ENCODE measurements around the gene PTOV1.

DNA sequence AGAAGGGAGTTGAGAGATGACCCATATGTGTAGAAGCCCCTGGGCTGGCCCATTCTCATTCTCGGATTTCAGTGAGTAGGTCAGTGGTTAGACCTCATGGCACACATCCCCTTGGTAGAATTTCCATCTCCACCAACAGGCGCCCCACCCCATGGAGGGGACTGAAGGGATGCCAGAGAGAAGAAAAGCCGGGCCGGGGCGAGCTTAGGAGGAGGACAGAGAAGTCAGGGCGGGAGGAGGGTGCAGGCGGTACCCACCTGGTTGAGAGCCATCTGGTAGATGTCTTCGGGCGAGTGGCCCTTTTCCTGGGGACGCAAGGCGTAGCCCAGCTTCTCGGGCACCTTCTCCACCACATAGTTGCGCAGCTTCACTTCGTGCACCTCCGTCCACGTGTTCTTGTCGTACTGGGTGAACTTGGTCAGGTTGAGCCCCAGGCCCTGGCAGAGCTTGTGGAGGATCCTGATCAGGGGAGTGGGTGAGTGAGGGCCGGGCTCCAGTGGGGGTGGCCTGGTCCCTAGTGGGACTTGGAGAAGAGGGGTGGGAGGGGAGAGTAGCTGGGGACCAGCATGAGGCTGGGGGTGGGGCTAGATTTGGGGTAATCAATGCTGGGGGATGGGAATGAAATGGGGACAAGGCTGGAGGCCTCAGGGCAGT lies 43.2 kb downstream of the PTOV1 start:
- TF ChIP-seq POLR2A (IDR thresholded peaks at IDR 0.05) = no peak
- TF ChIP-seq, protein P1, sequence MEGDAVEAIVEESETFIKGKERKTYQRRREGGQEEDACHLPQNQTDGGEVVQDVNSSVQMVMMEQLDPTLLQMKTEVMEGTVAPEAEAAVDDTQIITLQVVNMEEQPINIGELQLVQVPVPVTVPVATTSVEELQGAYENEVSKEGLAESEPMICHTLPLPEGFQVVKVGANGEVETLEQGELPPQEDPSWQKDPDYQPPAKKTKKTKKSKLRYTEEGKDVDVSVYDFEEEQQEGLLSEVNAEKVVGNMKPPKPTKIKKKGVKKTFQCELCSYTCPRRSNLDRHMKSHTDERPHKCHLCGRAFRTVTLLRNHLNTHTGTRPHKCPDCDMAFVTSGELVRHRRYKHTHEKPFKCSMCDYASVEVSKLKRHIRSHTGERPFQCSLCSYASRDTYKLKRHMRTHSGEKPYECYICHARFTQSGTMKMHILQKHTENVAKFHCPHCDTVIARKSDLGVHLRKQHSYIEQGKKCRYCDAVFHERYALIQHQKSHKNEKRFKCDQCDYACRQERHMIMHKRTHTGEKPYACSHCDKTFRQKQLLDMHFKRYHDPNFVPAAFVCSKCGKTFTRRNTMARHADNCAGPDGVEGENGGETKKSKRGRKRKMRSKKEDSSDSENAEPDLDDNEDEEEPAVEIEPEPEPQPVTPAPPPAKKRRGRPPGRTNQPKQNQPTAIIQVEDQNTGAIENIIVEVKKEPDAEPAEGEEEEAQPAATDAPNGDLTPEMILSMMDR (IDR thresholded peaks at IDR 0.05) = no peak
